ENCODE results near the gene SFXN5. TPM values are rescaled to one million over a fixed set of nuclear protein-coding genes. Genes with fewer than 3 reads are reported as not detected.

The SFXN5 gene
- total RNA-seq, 1 donor from 2014 or later, result 20.2 TPM

DNA sequence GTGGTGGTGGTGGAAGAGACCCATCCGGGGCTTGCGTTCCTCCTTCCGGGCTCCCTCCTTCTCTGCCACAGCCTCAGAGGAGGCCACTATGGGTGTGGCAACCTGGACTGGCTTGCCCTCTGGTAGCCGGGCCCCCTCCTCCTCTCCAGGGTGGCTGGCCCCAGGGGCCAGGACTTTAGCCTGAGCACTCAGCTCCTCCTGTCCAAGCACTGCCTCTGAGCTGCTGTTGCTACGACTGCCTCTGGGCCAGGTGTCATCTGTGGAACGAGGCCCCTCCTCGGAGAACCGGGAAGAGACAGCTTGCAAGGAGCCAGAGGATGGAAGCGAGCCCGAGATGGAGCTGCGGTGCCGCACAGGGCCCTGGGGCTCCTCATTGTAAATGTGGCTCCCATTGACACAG is 16.7 kb upstream of the SFXN5 start:
- Mint-ChIP-seq H3K27ac (peak overlapping the region; percentile 64), H3K36me3 (peaks cover 3% of the 10 kb centered on the region), H3K4me1 (peaks cover 38% of the 10 kb centered on the region), H3K27me3 (ENCODE audit: low read depth) (no peaks in the 10 kb centered on the region), H3K9me3 (no peaks in the 10 kb centered on the region), H3K4me3 (no peak overlapping the region)
- DNase-seq (ENCODE audit: low spot score in 2 of 2, unreplicated experiment in 2 of 2), result no peak
- TF ChIP-seq, protein P1, sequence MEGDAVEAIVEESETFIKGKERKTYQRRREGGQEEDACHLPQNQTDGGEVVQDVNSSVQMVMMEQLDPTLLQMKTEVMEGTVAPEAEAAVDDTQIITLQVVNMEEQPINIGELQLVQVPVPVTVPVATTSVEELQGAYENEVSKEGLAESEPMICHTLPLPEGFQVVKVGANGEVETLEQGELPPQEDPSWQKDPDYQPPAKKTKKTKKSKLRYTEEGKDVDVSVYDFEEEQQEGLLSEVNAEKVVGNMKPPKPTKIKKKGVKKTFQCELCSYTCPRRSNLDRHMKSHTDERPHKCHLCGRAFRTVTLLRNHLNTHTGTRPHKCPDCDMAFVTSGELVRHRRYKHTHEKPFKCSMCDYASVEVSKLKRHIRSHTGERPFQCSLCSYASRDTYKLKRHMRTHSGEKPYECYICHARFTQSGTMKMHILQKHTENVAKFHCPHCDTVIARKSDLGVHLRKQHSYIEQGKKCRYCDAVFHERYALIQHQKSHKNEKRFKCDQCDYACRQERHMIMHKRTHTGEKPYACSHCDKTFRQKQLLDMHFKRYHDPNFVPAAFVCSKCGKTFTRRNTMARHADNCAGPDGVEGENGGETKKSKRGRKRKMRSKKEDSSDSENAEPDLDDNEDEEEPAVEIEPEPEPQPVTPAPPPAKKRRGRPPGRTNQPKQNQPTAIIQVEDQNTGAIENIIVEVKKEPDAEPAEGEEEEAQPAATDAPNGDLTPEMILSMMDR (IDR thresholded peaks at IDR 0.05; ENCODE audit: unreplicated experiment), result no peak

DNA sequence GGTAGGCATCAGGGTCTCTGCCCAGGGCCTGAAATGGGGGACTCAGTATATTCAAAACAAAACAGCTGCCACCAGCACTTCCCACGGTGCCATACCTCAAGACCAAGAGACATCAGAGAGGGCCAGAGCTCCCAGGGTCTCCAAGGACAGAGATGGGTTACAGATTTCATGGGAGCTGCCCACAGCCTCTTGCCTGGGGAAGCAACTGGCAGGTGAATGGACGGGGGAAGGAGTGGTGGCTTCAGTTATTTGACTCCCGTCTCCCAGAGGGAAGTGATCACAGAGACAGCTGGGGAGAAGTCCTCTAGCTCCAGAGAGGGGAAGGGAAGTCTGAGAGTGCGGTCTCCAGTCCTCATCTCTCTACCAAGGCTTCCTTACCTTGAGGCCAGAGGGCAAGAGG is 15.8 kb upstream of the SFXN5 start:
- Mint-ChIP-seq H3K36me3 (peaks cover 3% of the 10 kb centered on the region), H3K9me3 (no peaks in the 10 kb centered on the region), H3K27ac (peak overlapping the region; percentile 61), H3K4me3 (no peak overlapping the region), H3K27me3 (ENCODE audit: low read depth) (no peaks in the 10 kb centered on the region), H3K4me1 (peaks cover 32% of the 10 kb centered on the region)
- no peak for DNase-seq (ENCODE audit: low spot score in 2 of 2, unreplicated experiment in 2 of 2)
- TF ChIP-seq, protein P1 (IDR thresholded peaks at IDR 0.05; ENCODE audit: unreplicated experiment), result no peak

DNA sequence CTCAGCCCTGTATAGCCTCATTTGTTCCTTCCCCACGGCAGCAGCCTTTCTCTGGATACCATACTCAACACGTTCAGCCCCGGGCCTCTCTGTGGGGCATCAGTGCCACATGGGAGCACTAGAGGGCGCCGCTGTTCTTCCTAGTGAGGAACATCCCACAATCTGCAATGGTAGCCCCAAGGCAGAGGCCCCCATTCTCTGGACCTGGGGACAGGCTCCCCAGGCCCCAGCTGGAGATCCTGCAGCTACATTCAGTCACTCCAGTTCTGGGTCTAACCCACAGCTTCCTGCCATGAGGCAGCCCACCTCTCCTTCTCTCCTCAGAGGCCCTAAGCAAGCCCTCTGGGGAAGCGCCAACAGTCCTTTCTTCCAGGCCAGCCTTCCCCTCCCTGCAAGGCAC is 14.2 kb upstream of the SFXN5 start:
- Mint-ChIP-seq H3K4me1 (peaks cover 30% of the 10 kb centered on the region), H3K27ac (no peak overlapping the region), H3K36me3 (peaks cover 3% of the 10 kb centered on the region), H3K27me3 (ENCODE audit: low read depth) (no peaks in the 10 kb centered on the region), H3K9me3 (no peaks in the 10 kb centered on the region), H3K4me3 (no peak overlapping the region)
- peak; percentile 72 to 88 for DNase-seq (ENCODE audit: low spot score in 2 of 2, unreplicated experiment in 2 of 2)
- TF ChIP-seq, protein P1 (IDR thresholded peaks at IDR 0.05; ENCODE audit: unreplicated experiment), result peak; percentile 77

DNA sequence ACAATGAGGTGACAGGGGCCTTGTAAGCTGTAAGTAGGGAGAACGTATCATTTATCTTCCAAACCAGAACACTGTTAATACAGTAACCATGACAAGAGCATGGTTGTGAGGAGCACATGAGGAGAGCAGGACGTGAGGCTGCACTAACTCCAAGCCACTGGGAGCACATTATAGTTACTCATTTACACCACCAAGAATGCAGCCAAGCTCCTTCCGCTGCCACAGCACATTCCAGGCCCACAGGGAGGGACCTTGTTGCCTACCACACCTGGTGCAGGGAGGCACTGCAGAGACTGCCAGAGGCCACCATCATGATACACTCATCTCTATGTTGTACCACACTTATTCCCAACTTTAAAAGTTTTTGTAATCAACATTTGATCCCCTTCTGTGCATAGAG is 13.5 kb upstream of the SFXN5 start:
- Mint-ChIP-seq H3K9me3 (no peaks in the 10 kb centered on the region), H3K27ac (no peak overlapping the region), H3K27me3 (ENCODE audit: low read depth) (no peaks in the 10 kb centered on the region), H3K36me3 (peaks cover 3% of the 10 kb centered on the region), H3K4me1 (peaks cover 27% of the 10 kb centered on the region), H3K4me3 (no peak overlapping the region)
- no peak for DNase-seq (ENCODE audit: low spot score in 2 of 2, unreplicated experiment in 2 of 2)
- TF ChIP-seq, protein P1 (IDR thresholded peaks at IDR 0.05; ENCODE audit: unreplicated experiment), result no peak

DNA sequence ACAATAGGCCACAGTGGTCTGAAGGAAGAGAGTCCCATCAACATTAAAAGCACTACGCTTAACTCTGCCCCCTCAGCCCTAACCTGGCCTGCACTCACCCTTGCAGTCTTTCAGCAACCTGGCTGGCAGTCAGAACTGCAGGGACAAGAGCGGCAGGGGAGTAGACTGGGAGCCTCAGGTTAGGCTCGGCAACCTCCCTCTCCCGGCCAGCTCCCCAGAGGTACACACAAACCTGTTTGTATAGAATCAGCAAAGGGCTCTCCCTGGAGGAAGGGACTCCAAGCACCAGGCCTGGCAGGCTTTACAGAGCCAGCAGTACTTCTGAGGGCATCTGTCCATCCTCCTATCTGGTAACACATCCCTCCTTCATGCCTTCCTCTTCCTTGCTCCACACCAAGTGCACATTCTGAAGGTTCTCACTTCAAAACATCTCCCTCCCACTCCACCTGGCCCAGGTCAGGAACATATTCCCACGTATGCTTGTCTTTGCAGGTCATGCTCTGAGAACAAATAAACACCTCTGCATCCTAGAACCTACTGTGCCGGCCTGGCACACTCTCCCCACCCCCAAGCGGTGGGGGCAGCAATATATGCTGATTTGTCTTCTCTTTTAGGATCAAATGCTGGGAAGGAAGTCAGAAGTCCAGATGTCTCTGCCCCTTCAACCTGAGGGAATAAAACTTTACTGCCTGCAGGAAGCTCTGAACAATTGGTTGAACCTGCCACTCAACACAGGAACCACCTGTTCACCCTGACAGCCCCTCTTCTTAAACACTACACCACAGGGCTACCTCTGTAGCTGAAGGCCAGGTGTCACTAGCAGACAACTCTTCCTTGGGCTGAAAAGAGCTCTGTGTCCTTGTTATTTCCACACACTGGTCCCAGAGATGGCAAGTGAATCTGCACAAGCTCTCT is 12.6 kb upstream of the SFXN5 start:
- peaks cover 18% of the 10 kb centered on the region for H3K4me1 Mint-ChIP-seq
- H3K4me3 Mint-ChIP-seq, result no peak overlapping the region
- DNase-seq (ENCODE audit: low spot score in 2 of 2, unreplicated experiment in 2 of 2), result no peak
- H3K9me3 Mint-ChIP-seq, result no peaks in the 10 kb centered on the region
- H3K27ac Mint-ChIP-seq, result no peak overlapping the region
- TF ChIP-seq, protein P1 (IDR thresholded peaks at IDR 0.05; ENCODE audit: unreplicated experiment), result no peak
- H3K27me3 Mint-ChIP-seq (ENCODE audit: low read depth), result no peaks in the 10 kb centered on the region
- peaks cover 3% of the 10 kb centered on the region for H3K36me3 Mint-ChIP-seq
